ENCODE measurements around the gene THADA.

Gene THADA

DNA sequence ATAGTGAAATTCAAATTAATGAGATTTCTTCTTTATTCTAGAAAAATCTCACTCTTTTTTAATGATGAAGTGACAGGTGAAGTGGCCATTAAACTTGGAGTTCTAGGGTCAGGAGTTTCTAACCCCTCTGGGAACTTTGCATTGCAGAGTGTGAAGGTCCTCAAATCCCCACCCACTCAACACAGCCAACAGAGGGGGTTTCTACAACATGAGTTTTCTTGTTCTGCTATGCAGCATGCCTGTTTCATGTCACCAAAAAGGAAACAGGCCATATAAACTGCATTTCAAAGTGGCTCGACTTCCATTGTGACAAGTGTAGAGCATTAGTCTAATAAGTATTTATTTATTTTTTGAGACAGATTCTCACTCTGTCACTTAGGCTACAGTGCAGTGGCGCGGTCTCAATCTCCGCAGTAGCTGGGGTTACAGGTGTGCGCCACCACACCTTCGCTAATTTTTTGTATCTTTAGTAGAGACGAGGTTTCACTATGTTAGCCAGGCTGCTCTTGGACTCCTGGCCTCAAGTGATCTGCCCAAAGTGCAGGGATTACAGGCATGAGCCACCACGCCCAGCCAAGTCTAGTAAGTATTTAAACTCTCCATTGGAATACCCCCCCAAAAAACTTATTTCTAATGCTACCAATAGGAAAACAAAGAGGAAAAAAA, 223.3 kb downstream of the THADA start:
- no peak for DNase-seq

- DNase-seq = no peak
These were observed 225.1 kb downstream of the THADA start for GRCh38 chr2:43370705-43371104.

GRCh38 chr2:43370146-43370545, 225.7 kb downstream of the THADA start:
- DNase-seq = no peak

GRCh38 chr2:43368483-43369385, 227.1 kb downstream of the THADA start:
- DNase-seq = no peak

- DNase-seq = no peak
These were observed 228.6 kb downstream of the THADA start for GRCh38 chr2:43367012-43367782.

- DNase-seq = no peak
These were observed 232.7 kb downstream of the THADA start for GRCh38 chr2:43363120-43363519.

- DNase-seq = no peak
These were observed 234.6 kb downstream of the THADA start for GRCh38 chr2:43361286-43361685.

GRCh38 chr2:43360137-43360536, 235.7 kb downstream of the THADA start:
- no peak for DNase-seq

GRCh38 chr2:43358410-43359201, 237.2 kb downstream of the THADA start:
- no peak for DNase-seq

DNA sequence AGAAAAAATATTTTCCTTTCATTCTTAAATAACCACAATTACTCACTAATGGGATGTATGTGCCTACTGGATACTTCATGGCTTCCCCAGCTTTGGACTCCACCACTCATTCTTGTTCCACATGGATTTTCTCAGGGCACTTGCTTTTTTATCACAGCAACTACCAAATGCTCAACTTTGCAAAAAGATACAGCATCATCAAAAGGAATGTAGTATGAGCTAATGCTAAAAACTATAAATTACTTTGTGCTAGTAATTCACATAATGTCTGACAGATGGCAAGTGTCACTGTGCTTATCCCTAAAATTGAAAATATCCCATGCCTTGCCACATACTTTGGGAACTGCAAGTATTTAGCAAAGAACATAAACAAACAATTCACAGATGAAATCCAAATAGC, 239.1 kb downstream of the THADA start:
- DNase-seq = no peak

GRCh38 chr2:43355399-43355798, 240.4 kb downstream of the THADA start:
- DNase-seq = no peak

DNA sequence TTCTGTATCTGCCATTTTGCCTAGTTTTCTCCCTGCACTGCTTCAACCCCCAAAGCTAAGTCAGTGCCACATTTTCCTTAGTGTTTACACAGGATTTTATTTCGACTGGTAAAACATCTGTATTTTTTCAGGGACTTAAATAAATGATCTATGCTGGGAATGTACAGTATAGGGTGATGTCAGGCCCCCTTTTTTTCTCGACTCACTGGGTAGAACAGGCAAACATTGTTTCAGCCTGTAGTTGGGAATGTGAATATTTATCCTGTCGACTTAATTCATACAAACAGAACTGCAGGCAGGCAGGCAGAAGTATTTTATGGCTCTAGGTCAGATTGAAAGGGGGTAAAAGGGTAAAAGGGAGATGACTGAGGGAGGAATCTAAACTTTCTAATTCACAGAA, 245.9 kb downstream of the THADA start:
- no peak for DNase-seq

DNA sequence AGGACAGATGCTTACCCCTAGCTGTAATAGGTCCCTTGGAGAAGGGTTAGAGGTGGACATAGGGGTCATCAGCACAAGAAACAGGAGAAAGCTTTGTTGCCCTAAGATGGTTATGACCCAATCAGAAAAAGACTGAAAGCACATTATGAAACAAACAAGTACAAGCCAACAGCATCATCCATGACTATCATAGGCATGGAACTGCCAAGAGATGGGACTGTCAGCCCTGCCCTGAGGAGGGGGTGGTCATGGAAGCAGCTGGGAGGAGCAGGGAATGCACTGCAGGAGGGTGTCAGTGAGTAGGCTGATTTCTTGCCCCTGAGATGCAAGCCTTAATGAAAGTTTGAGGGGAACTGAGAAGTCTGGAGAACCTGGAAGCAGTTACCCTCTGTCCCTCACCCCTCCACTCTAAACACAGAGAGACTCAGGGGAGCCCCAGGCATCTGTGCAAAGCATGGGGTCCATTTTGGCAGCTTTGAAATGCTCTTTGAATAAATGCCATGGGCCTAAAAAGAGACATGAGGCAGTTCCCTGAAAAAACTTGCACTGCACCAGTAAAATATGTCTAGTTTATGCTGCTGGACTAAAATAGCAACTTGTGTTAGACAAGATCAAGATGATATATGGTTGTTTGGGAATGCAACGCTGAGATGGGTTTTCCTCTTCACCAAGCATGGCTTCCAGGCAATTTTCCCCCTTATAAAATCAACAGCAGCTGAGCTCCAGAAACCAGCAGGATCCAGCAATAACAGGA, 246.8 kb downstream of the THADA start:
- DNase-seq = no peak

DNA sequence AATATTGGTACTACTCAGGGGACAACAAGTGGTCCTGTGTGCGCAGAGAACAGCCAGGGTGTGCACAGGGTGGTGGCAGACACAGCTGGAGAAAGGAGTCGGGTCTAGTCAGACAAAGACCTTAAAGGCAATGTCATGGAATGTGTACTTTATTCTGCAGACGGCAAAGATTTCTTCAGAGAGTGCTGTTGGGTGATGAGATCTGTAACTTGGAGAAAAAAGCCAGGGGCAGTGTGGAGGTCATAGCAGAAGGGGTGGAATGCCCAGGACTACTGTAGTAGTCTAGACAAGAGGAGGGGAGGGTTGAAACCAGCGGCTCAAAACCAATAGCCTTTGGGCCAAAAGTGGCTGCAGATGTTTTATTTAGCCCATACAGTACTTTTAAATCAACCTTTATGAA, 248.1 kb downstream of the THADA start:
- no peak for DNase-seq

DNA sequence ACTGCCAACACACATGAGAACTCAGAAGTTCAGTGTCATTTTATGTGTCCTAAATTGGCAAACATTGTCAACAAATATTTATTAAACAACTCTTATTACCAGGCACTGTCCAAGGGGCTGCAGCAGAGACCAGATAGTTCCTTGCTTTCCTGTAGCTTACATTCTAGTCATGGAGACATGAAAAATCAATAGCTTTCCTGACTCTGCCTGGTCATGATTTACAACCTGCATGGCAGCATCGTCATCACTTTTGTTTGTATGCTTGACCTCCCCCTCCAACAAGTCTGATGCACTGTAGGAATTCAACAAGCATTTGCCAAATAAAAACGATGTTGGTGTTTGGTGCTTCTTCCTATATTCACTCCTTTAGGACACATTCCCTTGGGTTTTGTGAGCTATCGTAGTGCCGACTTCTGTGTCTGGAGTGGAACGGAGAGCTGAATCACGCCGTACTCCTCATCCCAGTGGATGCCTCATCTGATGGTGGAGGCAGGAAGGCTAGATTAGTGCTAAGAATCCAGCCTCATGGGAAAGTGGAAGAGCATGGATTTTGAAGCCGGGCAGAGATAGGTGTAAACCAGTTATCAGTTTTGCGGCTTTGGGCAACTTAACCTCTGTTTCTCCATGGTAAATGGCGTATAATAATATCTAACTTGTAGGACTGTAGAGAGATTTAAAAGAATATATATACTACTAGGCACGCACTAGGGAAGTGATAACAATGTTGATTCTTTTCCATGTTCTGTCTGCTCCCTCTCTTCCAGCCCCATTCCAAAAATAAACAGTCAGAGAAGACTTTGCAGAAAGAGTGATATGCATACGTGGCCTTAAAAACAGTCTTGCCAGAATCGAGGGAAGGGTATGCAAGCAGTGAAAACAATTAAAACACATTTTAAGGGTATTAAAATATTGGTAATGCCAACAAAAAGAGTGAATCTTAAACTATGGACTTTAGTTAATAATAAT, 249.0 kb downstream of the THADA start:
- DNase-seq = no peak

DNA sequence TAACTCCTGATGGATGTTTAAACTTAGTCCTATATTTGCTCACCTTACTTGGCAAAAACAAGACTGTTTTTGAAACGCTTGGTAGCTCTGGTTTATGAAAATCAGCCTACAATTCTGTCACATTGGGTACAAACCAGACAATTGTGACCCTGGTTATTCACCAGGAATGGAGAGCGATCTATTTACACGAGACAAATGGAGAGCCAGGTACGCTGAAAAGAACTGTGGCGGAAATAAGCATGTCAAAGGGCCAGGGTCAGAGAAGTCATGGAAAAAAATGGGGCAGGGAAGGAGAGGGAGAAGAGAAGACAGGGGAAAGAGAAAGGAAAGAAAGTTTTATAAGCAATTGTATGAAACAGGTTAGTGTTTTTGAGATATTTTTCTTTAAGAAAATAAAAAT, 250.0 kb downstream of the THADA start:
- DNase-seq = no peak

- DNase-seq = no peak
These were observed 250.4 kb downstream of the THADA start for GRCh38 chr2:43345391-43345813.

GRCh38 chr2:43344868-43345373, 250.9 kb downstream of the THADA start:
- no peak for DNase-seq

DNA sequence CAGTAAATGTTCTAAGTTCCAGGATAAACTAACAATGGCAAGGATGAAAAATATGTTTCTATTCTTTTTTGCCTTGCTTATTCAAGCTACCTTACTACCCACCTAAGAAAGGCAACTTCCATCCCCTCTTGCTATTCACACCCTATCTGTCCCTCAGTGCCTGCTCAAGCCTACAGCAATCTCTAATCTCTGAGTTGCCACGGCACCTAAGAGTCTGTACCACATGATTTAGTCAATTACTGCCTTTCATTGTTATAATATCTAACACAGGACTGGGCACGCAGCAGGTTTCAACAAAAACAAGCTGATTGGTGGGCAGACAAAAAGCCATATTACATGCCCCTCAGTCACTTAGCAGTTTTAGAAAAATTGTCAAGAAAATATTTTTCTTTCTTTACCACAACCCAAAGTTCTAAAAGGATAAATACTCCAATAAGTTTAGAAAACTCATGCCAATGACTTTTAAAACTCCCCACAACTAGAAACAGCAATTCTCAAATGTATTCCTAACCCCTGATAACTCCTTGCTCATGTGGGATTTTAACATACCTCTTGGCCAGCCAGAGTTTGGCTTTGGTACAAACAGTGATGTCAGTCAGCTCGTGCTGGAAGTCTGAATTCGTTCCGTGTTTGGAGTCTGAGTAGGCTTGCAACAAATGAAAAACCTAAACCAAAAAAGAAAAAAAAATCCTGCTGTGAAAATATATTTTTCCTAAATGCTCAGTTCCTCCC, 252.1 kb downstream of the THADA start:
- DNase-seq = no peak
